MCF 10A (cell line): ENCODE results near the gene FRAS1. TPM values are rescaled to one million over a fixed set of nuclear protein-coding genes. Genes with fewer than 3 reads are reported as not detected.

Source experiments
- BruUV-seq: library from RNA; stranded (reverse); fragments of 400-500 nt; replicated peaks from 2 replicates; lab custom pipeline; 2021; lab: Mats Ljungman, UMichigan
- CTCF ChIA-PET: fragments of 300-600 bp; sonication (Branson Sonifier 250); formaldehyde crosslinking; extraction: SDS; loops from one replicate; lab custom pipeline; 2021; ENCODE audit warnings: antibody characterized with exemption, inconsistent platforms; lab: Yijun Ruan, JAX
- POLR2A ChIA-PET: fragments of 300-600, 350-650 bp; sonication (Branson Sonifier 250); formaldehyde crosslinking; extraction: SDS; loops from one replicate; lab custom pipeline; 2020; ENCODE audit warnings: antibody characterized with exemption, inconsistent platforms; lab: Yijun Ruan, JAX
- DNase-seq: peaks from one replicate; pipeline ENCODE4 v3.0.0-alpha.2; 2018; ENCODE audit not compliant: unreplicated experiment
- H3K27ac Mint-ChIP-seq: one replicate; pipeline ENCODE4 v1.8.0; 2022; ENCODE audit warnings: mild to moderate bottlenecking, low read depth, mixed read lengths; ENCODE audit not compliant: unreplicated experiment
- H3K27me3 Mint-ChIP-seq: one replicate; pipeline ENCODE4 v1.8.0; 2022; ENCODE audit warnings: mixed read lengths; ENCODE audit not compliant: insufficient read depth, unreplicated experiment
- H3K36me3 Mint-ChIP-seq: one replicate; pipeline ENCODE4 v1.8.0; 2022; ENCODE audit warnings: mild to moderate bottlenecking, moderate library complexity, mixed read lengths; ENCODE audit not compliant: insufficient read depth, unreplicated experiment
- H3K4me1 Mint-ChIP-seq: one replicate; pipeline ENCODE4 v1.8.0; 2022; ENCODE audit warnings: mixed read lengths; ENCODE audit not compliant: insufficient read depth, unreplicated experiment
- H3K4me3 Mint-ChIP-seq: one replicate; pipeline ENCODE4 v1.8.0; 2022; ENCODE audit warnings: mild to moderate bottlenecking, moderate library complexity, mixed read lengths; ENCODE audit not compliant: unreplicated experiment
- H3K9me3 Mint-ChIP-seq: one replicate; pipeline ENCODE4 v1.8.0; 2022; ENCODE audit warnings: mixed read lengths; ENCODE audit not compliant: unreplicated experiment
- CTCF ChIP-seq: fragments of 200-600 bp; IDR thresholded peaks from one replicate; pipeline ENCODE4 v1.8.0; 2022; ENCODE audit warnings: antibody characterized with exemption, mild to moderate bottlenecking; ENCODE audit not compliant: unreplicated experiment
- intact Hi-C: fragments of 100-400 bp; cut with micrococcal nuclease; formaldehyde crosslinking; loops from 2 replicates; pipeline ENCODE4 v1.14.1; 2022
- total RNA-seq: library from RNA; stranded (reverse); gene quantifications from 2 replicates; pipeline ENCODE4 v1.2.3, GENCODE V29; 2022

Gene FRAS1
- total RNA-seq, 1 experiment from 2014 or later: 2.0 TPM

- no peaks in the 10 kb centered on the region for H3K27me3 Mint-ChIP-seq
- intact Hi-C loops: no loop called here
- peak; percentile 76 for DNase-seq
- H3K36me3 Mint-ChIP-seq: peaks cover 9% of the 10 kb centered on the region
- TF ChIP-seq CTCF: no peak
- H3K9me3 Mint-ChIP-seq: no peaks in the 10 kb centered on the region
- POLR2A ChIA-PET: interaction anchor here (1.2 kb wide), 1 partner anchor 9 kb away, joined by 6 read pairs; no protein-coding TSS in a partner anchor
- BruUV-seq: no TSS peak
- CTCF ChIA-PET: no interaction called here
- no peak overlapping the region for H3K4me3 Mint-ChIP-seq
- peaks cover 66% of the 10 kb centered on the region for H3K4me1 Mint-ChIP-seq
- H3K27ac Mint-ChIP-seq: peak overlapping the region; percentile 84
Observed at GRCh38 chr4:78560296-78560963, 503.3 kb downstream of the FRAS1 start.

GRCh38 chr4:78561677-78562076 lies 504.6 kb downstream of the FRAS1 start:
- Mint-ChIP-seq H3K27ac (peak overlapping the region; percentile 82), H3K27me3 (no peaks in the 10 kb centered on the region), H3K4me3 (no peak overlapping the region), H3K36me3 (no peaks in the 10 kb centered on the region), H3K9me3 (no peaks in the 10 kb centered on the region), H3K4me1 (peaks cover 75% of the 10 kb centered on the region)
- ChIA-PET CTCF (interaction anchor here (0.6 kb wide), 1 partner anchor 595 kb away, joined by 3 read pairs; no protein-coding TSS in a partner anchor), POLR2A (interaction anchor here (0.8 to 1.0 kb wide), 2 partner anchors 11 to 16 kb away, joined by 3 to 6 read pairs; partner anchors contain the start of gene ANXA3)
- no TSS peak for BruUV-seq
- DNase-seq: no peak
- no peak for TF ChIP-seq CTCF
- intact Hi-C loops: no loop called here

GRCh38 chr4:78562687-78563086 lies 505.6 kb downstream of the FRAS1 start:
- DNase-seq: no peak
- Mint-ChIP-seq H3K36me3 (no peaks in the 10 kb centered on the region), H3K4me3 (no peak overlapping the region), H3K27me3 (no peaks in the 10 kb centered on the region), H3K27ac (no peak overlapping the region), H3K4me1 (peaks cover 74% of the 10 kb centered on the region), H3K9me3 (no peaks in the 10 kb centered on the region)
- no TSS peak for BruUV-seq
- intact Hi-C loops: no loop called here
- ChIA-PET CTCF (no interaction called here), POLR2A (interaction anchor here (0.7 kb wide), 1 partner anchor 83 kb away, joined by 6 read pairs; no protein-coding TSS in a partner anchor)
- TF ChIP-seq CTCF: no peak

GRCh38 chr4:78565971-78566372 lies 508.8 kb downstream of the FRAS1 start:
- no peaks in the 10 kb centered on the region for H3K9me3 Mint-ChIP-seq
- no TSS peak for BruUV-seq
- POLR2A ChIA-PET: interaction anchor here (0.6 to 5.3 kb wide), 10 partner anchors 9 to 746 kb away, joined by 3 to 38 read pairs (median 3); partner anchors contain the start of genes ANXA3 and MRPL1
- H3K4me1 Mint-ChIP-seq: peaks cover 69% of the 10 kb centered on the region
- CTCF ChIA-PET: interaction anchor here (0.5 to 0.9 kb wide), 4 partner anchors 13 to 1790 kb away, joined by 3 to 4 read pairs (median 4); no protein-coding TSS in a partner anchor
- no peaks in the 10 kb centered on the region for H3K36me3 Mint-ChIP-seq
- TF ChIP-seq CTCF: no peak
- peak overlapping the region; percentile 42 for H3K4me3 Mint-ChIP-seq
- peak; percentile 52 for DNase-seq
- peak overlapping the region; percentile 93 for H3K27ac Mint-ChIP-seq
- intact Hi-C loops: no loop called here
- no peaks in the 10 kb centered on the region for H3K27me3 Mint-ChIP-seq
